SK-N-SH treated with all-trans-retinoic acid at 6 μM for 48 hours (cell line): ENCODE data around the gene NXPH4.

Source experiments
- ATAC-seq: fragments of 200-7000 bp; cut with Tn5 transposase; 3 replicates; pipeline ENCODE4 v1.9.1; 2020; ENCODE audit warnings: mild to moderate bottlenecking, moderate library complexity
- ARNTL ChIP-seq: fragments of 450-650 bp; formaldehyde crosslinking; IDR thresholded peaks from 2 replicates; pipeline ENCODE4 v1.5.0; 2020; ENCODE audit warnings: low read depth, mild to moderate bottlenecking, moderate library complexity, borderline replicate concordance
- BACH2 ChIP-seq: fragments of 250-450 bp; sonication (Bioruptor Pico); IDR thresholded peaks from 2 replicates; pipeline ENCODE4 v1.9.0; 2021; ENCODE audit warnings: mild to moderate bottlenecking, borderline replicate concordance
- CSRNP3 ChIP-seq: fragments of 250-450 bp; sonication (Bioruptor Pico); IDR thresholded peaks from 2 replicates; pipeline ENCODE4 v1.5.1; 2021; ENCODE audit warnings: mild to moderate bottlenecking, moderate library complexity
- ESRRG ChIP-seq: fragments of 250-450 bp; sonication (Bioruptor Pico); IDR thresholded peaks from 2 replicates; pipeline ENCODE4 v1.6.1; 2021; ENCODE audit warnings: mild to moderate bottlenecking
- GLIS3 ChIP-seq: fragments of 250-450 bp; sonication (Bioruptor Pico); IDR thresholded peaks from 2 replicates; pipeline ENCODE4 v1.5.0; 2020; ENCODE audit warnings: mild to moderate bottlenecking, moderate library complexity
- ISL1 ChIP-seq: fragments of 250-450 bp; sonication (Bioruptor Pico); IDR thresholded peaks from 2 replicates; pipeline ENCODE4 v2.1.2; 2022; ENCODE audit warnings: mild to moderate bottlenecking, moderate library complexity
- OSR1 ChIP-seq: fragments of 250-450 bp; sonication (Bioruptor Pico); IDR thresholded peaks from 2 replicates; pipeline ENCODE4 v1.8.0; 2022; ENCODE audit warnings: moderate library complexity, mild to moderate bottlenecking, inconsistent platforms
- PATZ1 ChIP-seq: fragments of 250-450 bp; sonication (Bioruptor Pico); IDR thresholded peaks from 2 replicates; pipeline ENCODE4 v1.8.0; 2020; ENCODE audit warnings: mild to moderate bottlenecking, moderate library complexity, borderline replicate concordance
- POU6F1 ChIP-seq: fragments of 250-450 bp; sonication (Bioruptor Pico); IDR thresholded peaks from 2 replicates; pipeline ENCODE4 v1.8.0; 2021; ENCODE audit warnings: low read depth, mild to moderate bottlenecking, moderate library complexity, borderline replicate concordance
- PPARA ChIP-seq: fragments of 250-450 bp; sonication (Bioruptor Pico); IDR thresholded peaks from 2 replicates; pipeline ENCODE4 v1.5.0; 2020; ENCODE audit warnings: mild to moderate bottlenecking, borderline replicate concordance
- RARB ChIP-seq: fragments of 250-450 bp; sonication (Bioruptor Pico); IDR thresholded peaks from 2 replicates; pipeline ENCODE4 v1.8.0; 2021; ENCODE audit warnings: mild to moderate bottlenecking, moderate library complexity
- ZC3H10 ChIP-seq: fragments of 250-450 bp; sonication (Bioruptor Pico); IDR thresholded peaks from 2 replicates; pipeline ENCODE4 v1.5.1; 2021; ENCODE audit warnings: mild to moderate bottlenecking, moderate library complexity
- ZFP3 ChIP-seq: fragments of 250-450 bp; sonication (Bioruptor Pico); IDR thresholded peaks from 2 replicates; pipeline ENCODE4 v1.5.0; 2020; ENCODE audit warnings: mild to moderate bottlenecking, moderate library complexity
- ZFP30 ChIP-seq: fragments of 450-650 bp; formaldehyde crosslinking; IDR thresholded peaks from 2 replicates; pipeline ENCODE4 v1.5.0; 2022; ENCODE audit warnings: mild to moderate bottlenecking, moderate library complexity
- ZNF565 ChIP-seq: fragments of 450-650 bp; formaldehyde crosslinking; conservative IDR thresholded peaks from 2 replicates; pipeline ENCODE4 v1.5.0; 2020; ENCODE audit warnings: low read depth, mild to moderate bottlenecking, moderate library complexity
- ZNF70 ChIP-seq: fragments of 450-650 bp; formaldehyde crosslinking; IDR thresholded peaks from 2 replicates; pipeline ENCODE4 v1.5.0; 2020; ENCODE audit warnings: mild to moderate bottlenecking, moderate library complexity
- ZNF8 ChIP-seq: fragments of 450-650 bp; formaldehyde crosslinking; IDR thresholded peaks from 2 replicates; pipeline ENCODE4 v1.5.0; 2020; ENCODE audit warnings: mild to moderate bottlenecking, moderate library complexity
- TF ChIP-seq, protein P1 (sequence below): fragments of 250-450 bp; sonication (Bioruptor Pico); IDR thresholded peaks from 2 replicates; pipeline ENCODE4 v1.5.1; 2020; ENCODE audit warnings: low read depth, mild to moderate bottlenecking, moderate library complexity
- TF ChIP-seq, protein P2 (sequence below): fragments of 250-450 bp; sonication (Bioruptor Pico); IDR thresholded peaks from 2 replicates; pipeline ENCODE4 v1.5.0; 2020; ENCODE audit warnings: mild to moderate bottlenecking, moderate library complexity

NXPH4 gene

DNA sequence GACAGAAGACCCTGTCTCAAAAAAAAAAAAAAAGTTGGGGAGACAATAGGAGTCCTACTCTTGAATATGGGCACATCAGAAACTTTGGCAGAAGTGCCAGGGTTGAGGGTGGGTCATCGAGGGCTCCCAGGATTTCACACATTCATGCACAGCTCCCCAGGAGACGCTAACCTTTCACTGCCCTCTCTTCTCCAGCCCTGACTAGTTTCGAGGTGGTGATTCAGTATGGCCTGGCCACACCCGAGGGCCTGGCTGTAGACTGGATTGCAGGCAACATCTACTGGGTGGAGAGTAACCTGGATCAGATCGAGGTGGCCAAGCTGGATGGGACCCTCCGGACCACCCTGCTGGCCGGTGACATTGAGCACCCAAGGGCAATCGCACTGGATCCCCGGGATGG is 39.7 kb upstream of the NXPH4 start:
- TF ChIP-seq ARNTL (CRISPR knock-in tag): no peak
- no peak for TF ChIP-seq ZFP30
- TF ChIP-seq ESRRG (CRISPR knock-in tag): no peak
- TF ChIP-seq ZNF565 (CRISPR knock-in tag): no peak
- no peak for TF ChIP-seq OSR1 (CRISPR knock-in tag)
- no peak for ATAC-seq

GRCh38 chr12:57177354-57177753 is 39.2 kb upstream of the NXPH4 start:
- no peak for TF ChIP-seq ZC3H10
- TF ChIP-seq ZNF8 (CRISPR knock-in tag): no peak
- no peak for TF ChIP-seq ZNF70 (CRISPR knock-in tag)
- TF ChIP-seq, protein P1, sequence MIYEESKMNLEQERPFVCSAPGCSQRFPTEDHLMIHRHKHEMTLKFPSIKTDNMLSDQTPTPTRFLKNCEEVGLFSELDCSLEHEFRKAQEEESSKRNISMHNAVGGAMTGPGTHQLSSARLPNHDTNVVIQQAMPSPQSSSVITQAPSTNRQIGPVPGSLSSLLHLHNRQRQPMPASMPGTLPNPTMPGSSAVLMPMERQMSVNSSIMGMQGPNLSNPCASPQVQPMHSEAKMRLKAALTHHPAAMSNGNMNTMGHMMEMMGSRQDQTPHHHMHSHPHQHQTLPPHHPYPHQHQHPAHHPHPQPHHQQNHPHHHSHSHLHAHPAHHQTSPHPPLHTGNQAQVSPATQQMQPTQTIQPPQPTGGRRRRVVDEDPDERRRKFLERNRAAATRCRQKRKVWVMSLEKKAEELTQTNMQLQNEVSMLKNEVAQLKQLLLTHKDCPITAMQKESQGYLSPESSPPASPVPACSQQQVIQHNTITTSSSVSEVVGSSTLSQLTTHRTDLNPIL (CRISPR knock-in tag): no peak
- no peak for TF ChIP-seq GLIS3 (CRISPR knock-in tag)
- TF ChIP-seq ISL1: no peak
- TF ChIP-seq ESRRG (CRISPR knock-in tag): no peak
- ATAC-seq: no peak

DNA sequence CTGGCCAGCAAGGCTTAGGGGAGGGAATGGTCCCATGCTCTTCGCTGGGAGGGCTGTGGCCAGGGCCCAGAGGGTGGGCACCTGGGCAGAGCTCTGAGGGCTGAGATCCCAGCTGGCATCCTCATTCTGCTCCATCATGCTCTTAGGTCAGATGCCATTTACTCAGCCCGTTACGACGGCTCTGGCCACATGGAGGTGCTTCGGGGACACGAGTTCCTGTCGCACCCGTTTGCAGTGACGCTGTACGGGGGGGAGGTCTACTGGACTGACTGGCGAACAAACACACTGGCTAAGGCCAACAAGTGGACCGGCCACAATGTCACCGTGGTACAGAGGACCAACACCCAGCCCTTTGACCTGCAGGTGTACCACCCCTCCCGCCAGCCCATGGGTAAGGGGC is 38.4 kb upstream of the NXPH4 start:
- no peak for ATAC-seq
- no peak for TF ChIP-seq PPARA (CRISPR knock-in tag)
- TF ChIP-seq ZFP3: no peak
- TF ChIP-seq ESRRG (CRISPR knock-in tag): no peak
- no peak for TF ChIP-seq CSRNP3 (CRISPR knock-in tag)
- no peak for TF ChIP-seq RARB (CRISPR knock-in tag)
- no peak for TF ChIP-seq ZNF565 (CRISPR knock-in tag)
- TF ChIP-seq, protein P2, sequence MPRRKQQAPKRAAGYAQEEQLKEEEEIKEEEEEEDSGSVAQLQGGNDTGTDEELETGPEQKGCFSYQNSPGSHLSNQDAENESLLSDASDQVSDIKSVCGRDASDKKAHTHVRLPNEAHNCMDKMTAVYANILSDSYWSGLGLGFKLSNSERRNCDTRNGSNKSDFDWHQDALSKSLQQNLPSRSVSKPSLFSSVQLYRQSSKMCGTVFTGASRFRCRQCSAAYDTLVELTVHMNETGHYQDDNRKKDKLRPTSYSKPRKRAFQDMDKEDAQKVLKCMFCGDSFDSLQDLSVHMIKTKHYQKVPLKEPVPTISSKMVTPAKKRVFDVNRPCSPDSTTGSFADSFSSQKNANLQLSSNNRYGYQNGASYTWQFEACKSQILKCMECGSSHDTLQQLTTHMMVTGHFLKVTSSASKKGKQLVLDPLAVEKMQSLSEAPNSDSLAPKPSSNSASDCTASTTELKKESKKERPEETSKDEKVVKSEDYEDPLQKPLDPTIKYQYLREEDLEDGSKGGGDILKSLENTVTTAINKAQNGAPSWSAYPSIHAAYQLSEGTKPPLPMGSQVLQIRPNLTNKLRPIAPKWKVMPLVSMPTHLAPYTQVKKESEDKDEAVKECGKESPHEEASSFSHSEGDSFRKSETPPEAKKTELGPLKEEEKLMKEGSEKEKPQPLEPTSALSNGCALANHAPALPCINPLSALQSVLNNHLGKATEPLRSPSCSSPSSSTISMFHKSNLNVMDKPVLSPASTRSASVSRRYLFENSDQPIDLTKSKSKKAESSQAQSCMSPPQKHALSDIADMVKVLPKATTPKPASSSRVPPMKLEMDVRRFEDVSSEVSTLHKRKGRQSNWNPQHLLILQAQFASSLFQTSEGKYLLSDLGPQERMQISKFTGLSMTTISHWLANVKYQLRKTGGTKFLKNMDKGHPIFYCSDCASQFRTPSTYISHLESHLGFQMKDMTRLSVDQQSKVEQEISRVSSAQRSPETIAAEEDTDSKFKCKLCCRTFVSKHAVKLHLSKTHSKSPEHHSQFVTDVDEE: no peak
- no peak for TF ChIP-seq POU6F1 (CRISPR knock-in tag)
- no peak for TF ChIP-seq PATZ1 (CRISPR knock-in tag)
- no peak for TF ChIP-seq ARNTL (CRISPR knock-in tag)
- TF ChIP-seq, all 23 proteins: peak for 0

DNA sequence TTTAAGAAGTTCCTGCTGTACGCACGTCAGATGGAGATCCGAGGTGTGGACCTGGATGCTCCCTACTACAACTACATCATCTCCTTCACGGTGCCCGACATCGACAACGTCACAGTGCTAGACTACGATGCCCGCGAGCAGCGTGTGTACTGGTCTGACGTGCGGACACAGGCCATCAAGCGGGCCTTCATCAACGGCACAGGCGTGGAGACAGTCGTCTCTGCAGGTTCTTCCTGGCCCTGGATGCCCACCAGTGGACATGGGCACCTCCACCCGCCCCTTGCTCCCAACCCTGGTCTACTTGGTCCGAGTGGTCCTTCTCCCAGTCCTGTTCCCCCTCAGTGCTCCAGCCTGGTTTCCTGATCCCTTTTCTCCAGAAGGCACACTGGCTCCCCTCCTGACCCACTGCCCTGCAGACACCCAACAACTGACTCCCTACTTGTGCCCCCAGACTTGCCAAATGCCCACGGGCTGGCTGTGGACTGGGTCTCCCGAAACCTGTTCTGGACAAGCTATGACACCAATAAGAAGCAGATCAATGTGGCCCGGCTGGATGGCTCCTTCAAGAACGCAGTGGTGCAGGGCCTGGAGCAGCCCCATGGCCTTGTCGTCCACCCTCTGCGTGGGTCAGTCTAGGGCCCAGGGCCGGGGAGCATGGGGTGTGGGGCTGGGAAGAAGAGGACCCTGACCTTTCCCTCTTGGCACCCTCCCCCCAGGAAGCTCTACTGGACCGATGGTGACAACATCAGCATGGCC is 37.1 kb upstream of the NXPH4 start:
- no peak for ATAC-seq

More for the DNA sequence above, 37.1 kb upstream of the NXPH4 start:
- TF ChIP-seq BACH2 (CRISPR knock-in tag) (no peak), RARB (CRISPR knock-in tag) (no peak)
